Loucy (cell line): ENCODE results near the gene DPCD.
A peak's percentile ranks its signal among the peaks of the same experiment; 100 is the strongest.

ENCODE experiments used
- H2AFZ ChIP-seq: fragments of 200-600 bp; sonication (generic); 2 replicates; pipeline ENCODE4 v1.6.0; 2016; ENCODE audit warnings: antibody characterized with exemption, mild to moderate bottlenecking, low read length, moderate library complexity
- H3F3A ChIP-seq: fragments of 200-600 bp; 2 replicates; pipeline ENCODE4 v1.6.0; 2016; ENCODE audit warnings: antibody characterized with exemption, low read depth, mild to moderate bottlenecking
- H3K27me3 ChIP-seq: fragments of 200-600 bp; sonication (generic); 2 replicates; pipeline ENCODE4 v1.6.1; 2014; ENCODE audit warnings: low read length, mild to moderate bottlenecking; ENCODE audit not compliant: insufficient read depth, poor library complexity, severe bottlenecking
- H3K36me3 ChIP-seq: fragments of 200-600 bp; sonication (generic); 2 replicates; pipeline ENCODE4 v1.6.1; 2016; ENCODE audit warnings: low read length; ENCODE audit not compliant: insufficient read depth
- H3K4me1 ChIP-seq: fragments of 200-600 bp; sonication (generic); 2 replicates; pipeline ENCODE4 v1.5.1; 2014; ENCODE audit warnings: low read length, mild to moderate bottlenecking; ENCODE audit not compliant: insufficient read depth, poor library complexity, severe bottlenecking
- H3K4me2 ChIP-seq: fragments of 200-600 bp; sonication (generic); 2 replicates; pipeline ENCODE4 v1.6.0; 2014; ENCODE audit warnings: antibody characterized with exemption, low read length, low read depth, mild to moderate bottlenecking; ENCODE audit not compliant: poor library complexity, severe bottlenecking
- H3K4me3 ChIP-seq: fragments of 200-600 bp; sonication (generic); 2 replicates; pipeline ENCODE4 v1.5.1; 2014; ENCODE audit warnings: low read length, mild to moderate bottlenecking, mixed read lengths; ENCODE audit not compliant: poor library complexity, severe bottlenecking
- H3K79me2 ChIP-seq: fragments of 200-600 bp; sonication (generic); 2 replicates; pipeline ENCODE4 v1.6.1; 2014; ENCODE audit warnings: low read length; ENCODE audit not compliant: insufficient read depth
- H3K9ac ChIP-seq: fragments of 200-600 bp; sonication (generic); 2 replicates; pipeline ENCODE4 v1.6.0; 2014; ENCODE audit warnings: mild to moderate bottlenecking, low read depth, low read length, moderate library complexity; ENCODE audit not compliant: poor library complexity, severe bottlenecking
- H3K9me2 ChIP-seq: fragments of 200-600 bp; sonication (generic); replicated peaks from 2 replicates; pipeline ENCODE4 v1.6.1; 2016; ENCODE audit warnings: low read depth, low read length, mixed read lengths
- H3K9me3 ChIP-seq: fragments of 200-600 bp; sonication (generic); 2 replicates; pipeline ENCODE4 v1.6.1; 2014; ENCODE audit warnings: mild to moderate bottlenecking, antibody characterized with exemption, low read length, low read depth; ENCODE audit not compliant: insufficient read depth
- H4K20me1 ChIP-seq: fragments of 200-600 bp; sonication (generic); 2 replicates; pipeline ENCODE4 v1.6.0; 2014; ENCODE audit warnings: antibody characterized with exemption, low read length, mild to moderate bottlenecking; ENCODE audit not compliant: insufficient read depth, poor library complexity, severe bottlenecking
- CTCF ChIP-seq: fragments of 200-600 bp; sonication (generic); conservative IDR thresholded peaks from 2 replicates; pipeline ENCODE4 v1.5.1; 2014; ENCODE audit warnings: mild to moderate bottlenecking, antibody characterized with exemption, low read length
- EZH2phosphoT487 ChIP-seq: fragments of 200-600 bp; IDR thresholded peaks from 2 replicates; pipeline ENCODE4 v1.6.1; 2018; ENCODE audit warnings: antibody characterized with exemption, mild to moderate bottlenecking, moderate library complexity, borderline replicate concordance

Gene DPCD

GRCh38 chr10:101550965-101551364, 37.2 kb upstream of the DPCD start:
- H3K4me2 ChIP-seq, result no peak overlapping the region
- no peak overlapping the region for H2AFZ ChIP-seq
- no peaks in the 10 kb centered on the region for H3K79me2 ChIP-seq
- no peaks in the 10 kb centered on the region for H3K4me1 ChIP-seq
- no peaks in the 10 kb centered on the region for H3K9me2 ChIP-seq
- TF ChIP-seq EZH2phosphoT487, result no peak
- no peak for TF ChIP-seq CTCF
- no peaks in the 10 kb centered on the region for H4K20me1 ChIP-seq
- peaks cover 13% of the 10 kb centered on the region; the same call in 1 of the 2 replicates for H3K36me3 ChIP-seq
- no peak overlapping the region for H3K9ac ChIP-seq
- no peak overlapping the region for H3K4me3 ChIP-seq
- H3K27me3 ChIP-seq, result no peaks in the 10 kb centered on the region
- H3F3A ChIP-seq, result no peaks in the 10 kb centered on the region
- no peaks in the 10 kb centered on the region for H3K9me3 ChIP-seq

GRCh38 chr10:101552442-101552841, 35.7 kb upstream of the DPCD start:
- no peak overlapping the region for H3K4me3 ChIP-seq
- H3K4me1 ChIP-seq, result no peaks in the 10 kb centered on the region
- H4K20me1 ChIP-seq, result no peaks in the 10 kb centered on the region
- TF ChIP-seq CTCF (no peak), EZH2phosphoT487 (no peak)
- no peaks in the 10 kb centered on the region for H3K27me3 ChIP-seq
- peaks cover 13% of the 10 kb centered on the region; the same call in 1 of the 2 replicates for H3K36me3 ChIP-seq
- no peaks in the 10 kb centered on the region for H3K79me2 ChIP-seq
- no peak overlapping the region for H3K9ac ChIP-seq
- H3K4me2 ChIP-seq, result no peak overlapping the region
- H3F3A ChIP-seq, result no peaks in the 10 kb centered on the region
- no peaks in the 10 kb centered on the region for H3K9me3 ChIP-seq
- no peak overlapping the region for H2AFZ ChIP-seq
- no peaks in the 10 kb centered on the region for H3K9me2 ChIP-seq

- H3K4me2 ChIP-seq, result peak overlapping the region; percentile 21
- peak overlapping the region; percentile 60 for H3K9ac ChIP-seq
- TF ChIP-seq EZH2phosphoT487, result no peak
- TF ChIP-seq CTCF, result no peak
- H3K9me2 ChIP-seq, result no peaks in the 10 kb centered on the region
- no peaks in the 10 kb centered on the region for H3K9me3 ChIP-seq
- no peaks in the 10 kb centered on the region for H4K20me1 ChIP-seq
- H3K4me3 ChIP-seq, result no peak overlapping the region
- no peaks in the 10 kb centered on the region for H3K79me2 ChIP-seq
- peaks cover 11% of the 10 kb centered on the region; the same call in 1 of the 2 replicates for H3K36me3 ChIP-seq
- H2AFZ ChIP-seq, result no peak overlapping the region
- no peaks in the 10 kb centered on the region for H3K27me3 ChIP-seq
- H3K4me1 ChIP-seq, result peaks cover 22% of the 10 kb centered on the region
- H3F3A ChIP-seq, result no peaks in the 10 kb centered on the region
Measured at GRCh38 chr10:101557541-101557940, 30.6 kb upstream of the DPCD start.
